GM20000 (cell line): Measurements from ENCODE around the gene EXOC4.

Source experiments
- DNase-seq: peaks from one replicate; pipeline ENCODE4 v3.0.0; 2012; ENCODE audit warnings: low spot score
- CTCF ChIP-seq: IDR thresholded peaks from 2 replicates; pipeline ENCODE4 v1.5.1; 2012; ENCODE audit warnings: mild to moderate bottlenecking, control low read depth; ENCODE audit errors: extremely low read depth, missing control alignments

The EXOC4 gene

GRCh38 chr7:133292631-133293030 lies 39.8 kb downstream of the EXOC4 start:
- no peak for TF ChIP-seq CTCF

GRCh38 chr7:133293384-133294160 lies 40.7 kb downstream of the EXOC4 start:
- TF ChIP-seq CTCF, result no peak
- no peak for DNase-seq

More at GRCh38 chr7:133292631-133293030, 39.8 kb downstream of the EXOC4 start:
- no peak for DNase-seq

- no peak for DNase-seq
- no peak for TF ChIP-seq CTCF
Measured at GRCh38 chr7:133294234-133294633, 41.4 kb downstream of the EXOC4 start.

GRCh38 chr7:133295484-133295883 lies 42.6 kb downstream of the EXOC4 start:
- DNase-seq, result no peak

GRCh38 chr7:133297093-133297492 lies 44.2 kb downstream of the EXOC4 start:
- no peak for DNase-seq
- no peak for TF ChIP-seq CTCF

More at GRCh38 chr7:133295484-133295883, 42.6 kb downstream of the EXOC4 start:
- TF ChIP-seq CTCF, result no peak

GRCh38 chr7:133298080-133298479 lies 45.2 kb downstream of the EXOC4 start:
- DNase-seq, result no peak
- no peak for TF ChIP-seq CTCF

GRCh38 chr7:133299676-133300075 lies 46.8 kb downstream of the EXOC4 start:
- no peak for DNase-seq
- TF ChIP-seq CTCF, result no peak
